Psoas muscle (tissue), 8 donors: Measurements from ENCODE around the gene MAML3. TPM values are rescaled to one million over a fixed set of nuclear protein-coding genes. Genes with fewer than 3 reads are reported as not detected.

Source experiments
- ATAC-seq, 4 donors: fragments of 200-7000 bp; cut with Tn5 transposase; one replicate each; pipeline ENCODE4 v1.9.1; 2020; ENCODE audit warnings: moderate library complexity in 3 of 4, mild to moderate bottlenecking in 2 of 4
- DNase-seq, 2 donors: peaks; one replicate each; pipeline ENCODE4 v3.0.0-alpha.2; 2020
- H3K27ac ChIP-seq: fragments of 200-600 bp; one replicate; pipeline ENCODE4 v1.8.0; 2022
- H3K27me3 ChIP-seq, 3 donors: fragments of 200-600 bp in 1 of 3; one replicate each; pipeline versions ENCODE4 v1.6.1 to v1.8.0; 2013 to 2022; ENCODE audit warnings: low read length in 2 of 3, mild to moderate bottlenecking in 2 of 3, moderate library complexity in 1 of 3; ENCODE audit not compliant: insufficient read depth in 3 of 3
- H3K36me3 ChIP-seq, 2 donors: fragments of 200-600 bp in 1 of 2; one replicate each; pipeline versions ENCODE4 v1.6.1 to v1.8.0; 2013 to 2022; ENCODE audit warnings: low read depth in 1 of 2, mild to moderate bottlenecking in 1 of 2, moderate library complexity in 1 of 2; ENCODE audit not compliant: insufficient read depth in 1 of 2
- H3K4me1 ChIP-seq: fragments of 200-600 bp; one replicate; pipeline ENCODE4 v1.8.0; 2022
- H3K4me3 ChIP-seq: fragments of 200-600 bp; one replicate; pipeline ENCODE4 v1.8.0; 2022; ENCODE audit warnings: mild to moderate bottlenecking
- H3K9me3 ChIP-seq: fragments of 200-600 bp; one replicate; pipeline ENCODE4 v1.8.0; 2022
- WGBS, 3 donors: extraction: QIAGEN DNeasy Blood & Tissue Kit; methylation state at CpG; one replicate each; pipeline versions ENCODE4 v1.1.6 to v1.1.7; 2013; 5-methylcytosine and 5-hydroxymethylcytosine counted together
- intact Hi-C, 2 donors: fragments of 100-400 bp; cut with DNase I; formaldehyde crosslinking; loops; one replicate each; pipeline versions ENCODE4 v1.11.0 to v1.14.2; 2022
- polyA plus RNA-seq, 3 donors: library from polyadenylated mRNA; stranded (reverse); fragments of 200-250 nt; gene quantifications; one replicate each; pipeline ENCODE4 v1.2.3, GENCODE V29; 2013
- total RNA-seq, 4 donors: library from RNA; stranded (reverse); fragmentation: NEBNext Ultra II Directional in 2 of 4; extraction: Animal tissue kit (Norgen Biotek cat#: 25700) in 2 of 4; gene quantifications; one replicate each; pipeline versions ENCODE4 v1.2.1 to v1.2.4, GENCODE V29; 2021 to 2023
- TF ChIP-seq, protein P1 (sequence below): fragments of 200-600 bp; IDR thresholded peaks from one replicate; pipeline ENCODE4 v1.8.0; 2022; ENCODE audit warnings: antibody characterized with exemption
- donor health status: healthy with polysubstance abuse.
- donor health status: DM: no; HTN: no; CAD: no; lungs with moderate emphysema.
- donor health status: Bipolar disorder and iron deficiency.
- donor health status: healthy.
- donor health status: DM: yes; HTN: yes; CAD: no.
- donor health status: DM: no; HTN: no; CAD: no.
- donor health status: DM: no; HTN: no; CAD: no.
- donor health status: DM: yes; HTN: yes; CAD: no.

The MAML3 gene
- total and polyA plus RNA-seq, 7 donors: 0.43 to 2.7 (median 0.74) TPM

DNA sequence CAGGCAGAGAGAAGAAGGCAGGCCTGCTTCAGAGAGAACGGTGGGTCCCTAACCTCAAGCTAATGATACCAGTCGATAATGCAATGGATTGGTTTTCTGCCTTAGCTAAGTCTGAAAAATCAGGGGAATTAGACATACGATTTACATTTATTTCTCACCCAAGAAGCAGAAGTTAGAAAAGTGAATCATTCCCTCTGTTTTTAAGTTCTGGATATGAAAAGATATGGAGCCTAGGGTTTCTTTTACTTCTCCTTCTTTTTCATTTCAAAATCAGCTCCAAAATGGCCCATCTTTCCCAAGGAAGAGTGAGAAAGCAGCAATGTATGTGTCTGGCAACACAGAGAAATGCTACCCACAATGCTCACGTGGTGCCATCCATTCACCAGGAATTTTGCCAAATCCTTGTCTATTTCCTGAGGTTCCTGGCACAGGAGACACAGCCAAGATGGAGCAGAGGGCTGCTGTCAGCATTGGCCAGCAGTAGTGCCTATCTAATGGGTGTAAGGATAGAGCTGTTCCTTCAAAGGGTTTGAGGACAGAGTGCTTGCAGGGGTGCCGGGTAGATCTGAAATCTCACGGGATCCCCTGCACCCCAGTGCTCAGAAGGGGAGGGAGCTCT lies 231.5 kb downstream of the MAML3 start:
- Histone ChIP-seq H3K9me3 (no peaks in the 10 kb centered on the region), H3K4me3 (no peak overlapping the region), H3K27me3 (no peaks in the 10 kb centered on the region), H3K4me1 (peaks cover 46% of the 10 kb centered on the region), H3K36me3 (no peaks in the 10 kb centered on the region), H3K27ac (peak overlapping the region; percentile 73)
- intact Hi-C loops: loop anchor here in 1 of 2 donors (5.0 to 10.0 kb wide), 3 partner anchors 62 to 230 kb away; partner anchors contain the start of gene MAML3
- 67 to 79% (median 76%) methylated on average over 6 of the region's 6 CpGs for WGBS, 3 donors
- ATAC-seq: peak in 3 of 4 donors; percentile 27 to 42 (median 29)
- no peak for DNase-seq
- TF ChIP-seq, protein P1, sequence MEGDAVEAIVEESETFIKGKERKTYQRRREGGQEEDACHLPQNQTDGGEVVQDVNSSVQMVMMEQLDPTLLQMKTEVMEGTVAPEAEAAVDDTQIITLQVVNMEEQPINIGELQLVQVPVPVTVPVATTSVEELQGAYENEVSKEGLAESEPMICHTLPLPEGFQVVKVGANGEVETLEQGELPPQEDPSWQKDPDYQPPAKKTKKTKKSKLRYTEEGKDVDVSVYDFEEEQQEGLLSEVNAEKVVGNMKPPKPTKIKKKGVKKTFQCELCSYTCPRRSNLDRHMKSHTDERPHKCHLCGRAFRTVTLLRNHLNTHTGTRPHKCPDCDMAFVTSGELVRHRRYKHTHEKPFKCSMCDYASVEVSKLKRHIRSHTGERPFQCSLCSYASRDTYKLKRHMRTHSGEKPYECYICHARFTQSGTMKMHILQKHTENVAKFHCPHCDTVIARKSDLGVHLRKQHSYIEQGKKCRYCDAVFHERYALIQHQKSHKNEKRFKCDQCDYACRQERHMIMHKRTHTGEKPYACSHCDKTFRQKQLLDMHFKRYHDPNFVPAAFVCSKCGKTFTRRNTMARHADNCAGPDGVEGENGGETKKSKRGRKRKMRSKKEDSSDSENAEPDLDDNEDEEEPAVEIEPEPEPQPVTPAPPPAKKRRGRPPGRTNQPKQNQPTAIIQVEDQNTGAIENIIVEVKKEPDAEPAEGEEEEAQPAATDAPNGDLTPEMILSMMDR: no peak

DNA sequence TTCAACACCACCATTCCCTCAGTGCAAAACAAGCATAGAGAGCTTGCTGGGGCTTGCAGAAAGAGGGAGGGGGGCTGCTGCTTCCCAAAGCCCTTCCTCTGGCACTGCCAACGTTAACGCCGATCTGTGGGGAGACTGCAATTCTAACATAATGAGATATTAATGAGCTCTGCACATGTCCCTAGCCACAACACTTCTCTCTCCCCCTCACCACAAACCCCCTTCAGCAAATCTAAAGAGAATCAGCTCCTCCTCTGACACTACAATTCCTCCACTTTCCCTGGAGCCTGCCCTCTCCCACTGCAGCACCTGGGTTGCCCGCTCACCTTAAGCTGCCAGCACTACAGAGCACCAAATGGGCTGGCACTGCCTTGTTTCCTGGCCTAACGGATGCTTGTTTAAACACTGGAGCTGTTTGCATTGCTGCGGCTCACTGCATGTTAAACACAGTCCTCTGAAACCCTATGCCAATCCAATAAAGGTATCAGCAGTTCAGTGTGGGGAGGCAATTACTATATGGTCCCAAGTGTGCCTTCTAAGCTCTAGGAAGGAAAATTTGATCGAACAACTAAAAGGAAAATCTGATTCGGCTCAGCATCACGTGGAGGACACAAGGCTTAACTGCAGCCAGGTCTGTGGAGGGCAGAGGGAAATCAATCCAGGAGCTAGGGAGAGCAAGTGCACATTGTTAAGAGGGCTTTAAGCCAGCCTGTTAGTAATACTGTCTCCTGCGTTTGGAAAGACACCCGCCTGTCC lies 232.4 kb downstream of the MAML3 start:
- TF ChIP-seq, protein P1: no peak
- Histone ChIP-seq H3K27me3 (no peaks in the 10 kb centered on the region), H3K4me3 (peak overlapping the region; percentile 29), H3K36me3 (no peaks in the 10 kb centered on the region), H3K9me3 (no peaks in the 10 kb centered on the region), H3K27ac (peak overlapping the region; percentile 73), H3K4me1 (peaks cover 46% of the 10 kb centered on the region)
- intact Hi-C loops: loop anchor here in 1 of 2 donors (5.0 to 10.0 kb wide), 3 partner anchors 63 to 231 kb away; partner anchors contain the start of gene MAML3
- DNase-seq: no peak
- 22 to 33% (median 25%) methylated on average over 11 of the region's 11 CpGs for WGBS, 3 donors
- peak; percentile 80 to 89 (median 86) for ATAC-seq

DNA sequence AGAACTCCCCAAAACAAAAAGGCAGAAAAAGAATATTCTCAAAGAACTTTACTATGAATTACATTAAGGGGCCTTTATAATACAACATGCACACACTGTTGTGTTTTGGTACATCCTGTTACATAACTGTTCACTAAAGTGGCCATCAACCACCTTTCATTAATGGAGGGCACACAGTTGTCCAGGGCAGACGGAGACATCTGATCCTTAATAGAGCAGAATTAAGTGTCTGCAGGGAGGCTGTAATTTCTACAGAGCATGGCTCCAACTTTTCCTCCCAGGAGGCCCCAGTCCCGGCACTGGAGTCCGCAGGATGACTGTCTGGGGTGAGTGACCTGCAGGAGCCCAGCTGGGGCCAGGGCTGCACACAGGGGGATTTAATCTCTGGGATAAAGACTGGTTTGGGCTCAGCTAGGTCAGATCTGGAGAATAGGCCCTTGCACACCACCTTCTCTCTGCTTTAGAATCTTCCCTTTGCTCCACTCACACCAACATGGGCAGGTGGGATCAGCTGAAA lies 233.4 kb downstream of the MAML3 start:
- Histone ChIP-seq H3K36me3 (no peaks in the 10 kb centered on the region), H3K27ac (peak overlapping the region; percentile 73), H3K27me3 (no peaks in the 10 kb centered on the region), H3K4me3 (no peak overlapping the region), H3K4me1 (peaks cover 46% of the 10 kb centered on the region), H3K9me3 (no peaks in the 10 kb centered on the region)
- TF ChIP-seq, protein P1: no peak
- 12 to 41% (median 19%) methylated on average over 3 of the region's 3 CpGs for WGBS, 3 donors
- intact Hi-C loops: loop anchor here in 1 of 2 donors (5.0 to 10.0 kb wide), 3 partner anchors 64 to 232 kb away; partner anchors contain the start of gene MAML3
- ATAC-seq: peak; percentile 5 to 31 (median 24)
- DNase-seq: no peak

DNA sequence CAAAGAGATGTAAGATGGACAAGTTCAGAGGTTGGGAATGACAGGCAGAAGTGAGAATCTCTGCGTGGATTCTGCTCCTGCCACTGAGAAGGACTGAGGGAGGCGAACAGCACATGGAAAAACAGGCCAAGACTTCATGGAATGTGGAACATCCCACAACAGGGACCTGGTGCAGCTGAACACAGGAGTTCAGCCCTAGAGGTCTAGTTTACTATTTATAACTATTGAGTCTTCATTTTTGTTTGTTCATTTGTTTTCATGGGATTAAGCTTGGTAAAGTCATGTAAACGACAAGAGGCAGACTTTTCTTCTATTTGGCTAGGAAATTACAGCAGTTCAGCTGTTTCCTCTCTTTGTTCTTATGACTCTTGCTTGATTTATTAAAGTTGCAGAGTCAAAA lies 234.5 kb downstream of the MAML3 start:
- DNase-seq (no peak), ATAC-seq (peak; percentile 66 to 87 (median 72))
- H3K4me1 ChIP-seq: peaks cover 46% of the 10 kb centered on the region
- TF ChIP-seq, protein P1: no peak
- H3K36me3 ChIP-seq: no peaks in the 10 kb centered on the region
- no peaks in the 10 kb centered on the region for H3K27me3 ChIP-seq
- intact Hi-C loops: no loop called here
- H3K4me3 ChIP-seq: no peak overlapping the region
- H3K9me3 ChIP-seq: no peaks in the 10 kb centered on the region
- 4 to 7% (median 4%) methylated on average over 3 of the region's 3 CpGs for WGBS, 3 donors
- H3K27ac ChIP-seq: peak overlapping the region; percentile 73
